Subcutaneous adipose tissue (tissue), 4 donors: Measurements from ENCODE around the gene MIA. TPM values are rescaled to one million over a fixed set of nuclear protein-coding genes. Genes with fewer than 3 reads are reported as not detected.

Experiments
- total RNA-seq, 4 donors: library from RNA; depleted of rRNA; stranded (reverse); fragments of >200 nt; gene quantifications; one replicate each; pipeline ENCODE4 v1.1.0, GENCODE V29; 2016

The MIA gene
- total RNA-seq, 4 donors from 2014 or later = not detected

Other genes starting within 250 kb of the MIA start
- 10 to 100 TPM; 29.0 to 48.4 (median 34.8) TPM for gene SHKBP1, start 198.6 kb upstream of the MIA start, total RNA-seq
- gene LTBP4, start 174.2 kb upstream of the MIA start, total RNA-seq = 100 to 1,000 TPM in 1 of 4 donors, 10 to 100 TPM in 3; 39.0 to 170 (median 78.7) TPM
- gene NUMBL, start 84.9 kb upstream of the MIA start, total RNA-seq = 10 to 100 TPM; 20.7 to 58.4 (median 50.0) TPM
- 10 to 100 TPM; 16.5 to 32.2 (median 28.6) TPM for gene COQ8B, start 58.6 kb upstream of the MIA start, total RNA-seq
- 10 to 100 TPM; 20.9 to 68.6 (median 40.5) TPM for gene ITPKC, start 58.4 kb upstream of the MIA start, total RNA-seq
- 1 to 10 TPM; 1.3 to 8.3 (median 4.5) TPM for gene ACTMAP, start 25.0 kb upstream of the MIA start, total RNA-seq
- gene SNRPA, start 24.3 kb upstream of the MIA start, total RNA-seq = 10 to 100 TPM; 19.1 to 50.1 (median 29.7) TPM
- 10 to 100 TPM; 14.8 to 52.6 (median 28.2) TPM for gene RAB4B, start 2.7 kb downstream of the MIA start, total RNA-seq
- gene EGLN2, start 23.7 kb downstream of the MIA start, total RNA-seq = 100 to 1,000 TPM in 1 of 4 donors, 10 to 100 TPM in 3; 36.4 to 151 (median 72.6) TPM
- 1 to 10 TPM in 2 of 4 donors, under 1 TPM in 1, not detected in 1; 0.94 to 1.7 (median 1.3) TPM for gene CYP2A6, start 74.9 kb downstream of the MIA start, total RNA-seq
- gene CYP2A7, start 106.7 kb downstream of the MIA start, total RNA-seq = not detected
- gene CYP2B6, start 215.8 kb downstream of the MIA start, total RNA-seq = not detected